Stimulated activated CD4-positive, alpha-beta T cell treated with anti-CD3 and anti-CD28 coated beads, Interleukin-15, amount 100 ng/mL, for 1 hour (primary cell): ENCODE measurements around the gene ANKS1A.
"Not testable (repeated sequence)": the region's sequence is repeated elsewhere in the genome, so short reads cannot be mapped to it uniquely, and the experiment has no call there.

ENCODE experiments used
- DNase-seq, 2 donors: peaks; one replicate each; pipeline ENCODE4 v3.0.0-alpha.2; 2020; ENCODE audit warnings: low read depth in 1 of 2, low spot score in 1 of 2

Gene ANKS1A

DNA sequence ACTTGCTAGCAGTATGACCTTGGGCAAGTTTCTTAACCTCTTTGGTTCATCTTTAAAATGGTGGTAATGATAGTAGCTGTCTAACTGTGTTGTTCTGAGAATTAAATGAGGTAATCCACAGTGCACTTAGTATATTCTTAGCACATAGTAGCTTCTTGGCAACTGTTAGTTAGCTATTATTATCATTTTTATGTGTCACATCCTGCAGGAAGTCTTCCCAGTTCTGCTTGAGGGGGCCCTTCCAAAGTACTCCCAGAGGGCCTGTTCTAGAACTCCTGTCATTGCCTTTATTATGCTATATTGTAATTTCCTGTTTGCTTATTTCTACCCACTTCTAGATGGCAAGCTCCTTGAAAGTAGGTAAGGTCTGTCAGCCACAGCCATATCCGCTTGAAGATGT is 30.6 kb downstream of the ANKS1A start:
- DNase-seq, result no peak

- no peak for DNase-seq
Observed at GRCh38 chr6:34920097-34920496, 31.0 kb downstream of the ANKS1A start.

DNA sequence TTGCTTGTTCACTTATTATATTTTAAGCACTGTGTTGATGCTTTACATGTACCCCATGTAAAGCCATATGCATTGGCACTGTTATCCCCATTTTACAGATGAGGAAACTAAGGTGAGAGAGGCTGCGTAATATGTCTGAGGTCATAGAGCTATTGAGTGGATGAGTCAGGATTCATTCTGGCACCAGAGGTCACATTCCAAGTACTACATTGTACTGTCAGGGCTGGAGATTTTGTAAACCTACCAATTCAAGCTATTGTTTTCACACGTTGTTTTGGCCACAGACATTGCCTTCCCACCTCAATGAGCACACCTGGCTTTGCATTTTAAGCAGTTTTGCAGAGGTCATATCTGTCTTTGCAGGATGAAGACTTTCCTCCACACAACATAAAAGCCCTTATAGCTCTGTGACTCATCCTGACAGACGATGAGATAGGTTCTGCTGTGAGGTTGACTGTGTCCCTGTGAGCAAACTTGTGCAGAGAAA is 33.2 kb downstream of the ANKS1A start:
- no peak for DNase-seq

- DNase-seq, result no peak
Observed at GRCh38 chr6:34924831-34925625, 36.0 kb downstream of the ANKS1A start.

DNA sequence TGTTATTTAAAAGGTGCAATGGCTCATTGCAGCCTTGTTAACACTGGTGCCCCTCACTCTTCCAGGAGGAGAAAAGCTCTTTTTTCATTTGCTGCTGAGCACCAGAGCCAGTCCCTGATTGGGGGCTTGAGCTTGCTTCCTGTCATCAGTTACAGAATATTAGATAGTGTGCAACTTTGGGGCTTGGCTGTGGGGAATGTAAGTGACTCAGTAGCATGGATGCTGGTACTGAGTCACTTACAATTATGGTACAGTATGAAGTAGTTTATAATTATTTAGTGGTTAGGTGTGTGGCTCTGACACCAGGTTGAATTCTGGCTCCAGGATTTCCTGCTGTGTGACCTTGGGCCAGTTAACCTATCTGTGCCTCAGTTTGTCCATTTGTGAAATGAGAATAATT is 37.6 kb downstream of the ANKS1A start:
- DNase-seq, result no peak

GRCh38 chr6:34928220-34928619 is 39.2 kb downstream of the ANKS1A start:
- no peak for DNase-seq

DNA sequence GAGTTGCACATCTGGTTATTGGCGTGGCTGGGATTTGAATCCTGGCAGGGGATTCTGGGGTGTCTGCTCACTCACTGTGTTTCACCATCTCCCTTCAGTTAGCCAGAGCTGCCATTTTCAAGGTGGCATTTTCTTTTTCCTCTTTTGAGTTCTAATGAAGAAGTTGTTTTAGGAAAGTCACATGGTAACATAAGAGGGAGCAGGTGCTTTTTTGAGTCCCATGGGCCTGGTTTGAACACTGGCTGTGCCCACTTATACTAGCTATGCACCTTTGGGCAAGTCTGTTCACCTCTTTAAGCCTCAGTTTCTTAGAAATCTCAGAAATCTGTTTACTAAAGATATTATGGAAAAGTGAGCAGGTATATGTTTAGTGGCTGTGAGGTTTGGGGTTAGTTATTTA is 39.6 kb downstream of the ANKS1A start:
- no peak for DNase-seq

DNA sequence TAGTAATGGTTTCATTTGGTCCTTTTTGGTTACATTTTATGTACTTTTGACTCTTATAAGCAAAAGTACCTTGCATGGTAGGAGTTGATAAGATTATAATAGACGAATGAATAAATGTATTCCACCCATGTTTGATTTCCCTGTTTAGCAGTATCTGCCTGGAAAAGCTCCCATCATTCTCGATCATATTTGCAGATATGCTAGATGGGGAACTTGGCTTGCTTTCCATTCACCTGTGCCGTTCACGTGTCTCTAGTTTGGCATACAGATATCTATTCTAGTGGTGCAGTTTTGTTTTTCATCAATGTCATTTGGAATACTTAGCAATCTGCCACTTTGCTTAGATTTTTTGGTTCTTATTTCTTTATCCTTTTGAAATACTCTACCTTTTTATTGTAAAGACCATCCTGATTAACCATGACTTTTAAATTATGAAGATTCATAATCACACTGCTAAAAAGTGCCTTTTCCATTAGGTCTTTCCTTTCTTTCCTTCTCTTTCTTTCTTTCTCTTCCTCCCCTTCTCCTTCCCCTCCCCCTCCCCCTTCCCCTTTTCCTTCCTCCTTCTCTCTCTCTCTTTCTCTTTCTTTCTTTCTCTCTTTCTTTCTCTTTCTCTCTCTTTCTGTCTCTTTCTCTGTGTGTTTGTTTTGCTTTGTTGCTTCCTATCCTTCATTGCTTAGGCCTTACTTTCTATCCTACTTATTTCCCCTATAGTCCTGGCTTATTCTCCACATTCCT is 40.4 kb downstream of the ANKS1A start:
- no peak for DNase-seq

GRCh38 chr6:34930221-34930620 is 41.2 kb downstream of the ANKS1A start:
- no peak for DNase-seq

- DNase-seq, result not testable (repeated sequence)
Observed at GRCh38 chr6:34932202-34932601, 43.1 kb downstream of the ANKS1A start.

DNA sequence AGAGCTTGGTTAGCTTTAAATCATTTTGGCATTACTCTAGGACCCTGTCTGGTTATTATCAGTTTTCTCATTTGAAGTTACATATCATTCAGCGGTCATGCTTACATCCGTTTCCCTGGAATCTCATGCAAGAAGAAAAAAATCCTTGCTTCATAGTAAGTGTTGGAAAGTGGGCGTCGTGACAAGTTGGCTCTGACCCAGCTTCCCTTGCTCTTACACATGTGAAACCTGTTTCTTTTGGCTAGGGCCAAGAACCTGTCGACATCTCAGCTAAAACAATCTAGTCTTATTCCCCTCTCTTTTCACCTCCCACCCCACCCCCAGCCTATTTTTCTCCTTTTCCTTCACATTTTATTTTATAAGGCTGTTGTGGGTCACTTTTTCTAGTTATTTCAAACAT is 45.5 kb downstream of the ANKS1A start:
- DNase-seq, result no peak

DNA sequence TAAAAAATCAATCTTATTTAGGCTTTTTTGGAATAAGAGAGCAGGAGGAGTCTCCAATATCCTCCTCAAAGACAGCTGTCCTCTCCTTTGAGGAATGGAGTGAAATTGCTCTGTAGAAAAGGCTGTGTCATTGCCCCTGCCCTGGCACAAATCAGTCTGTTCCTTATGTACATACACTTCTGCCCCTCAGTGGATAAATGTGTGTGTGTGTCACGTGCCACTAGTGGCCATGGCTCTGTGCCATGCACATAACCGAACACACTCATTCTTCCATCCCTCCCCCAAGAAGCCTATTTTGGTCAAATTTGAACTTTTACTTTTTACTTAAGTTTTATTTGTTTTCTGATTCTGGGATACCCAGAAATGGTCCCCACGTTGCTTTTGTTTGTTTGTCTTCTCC is 49.2 kb downstream of the ANKS1A start:
- DNase-seq, result no peak

GRCh38 chr6:34940030-34940434 is 51.0 kb downstream of the ANKS1A start:
- DNase-seq, result no peak

DNA sequence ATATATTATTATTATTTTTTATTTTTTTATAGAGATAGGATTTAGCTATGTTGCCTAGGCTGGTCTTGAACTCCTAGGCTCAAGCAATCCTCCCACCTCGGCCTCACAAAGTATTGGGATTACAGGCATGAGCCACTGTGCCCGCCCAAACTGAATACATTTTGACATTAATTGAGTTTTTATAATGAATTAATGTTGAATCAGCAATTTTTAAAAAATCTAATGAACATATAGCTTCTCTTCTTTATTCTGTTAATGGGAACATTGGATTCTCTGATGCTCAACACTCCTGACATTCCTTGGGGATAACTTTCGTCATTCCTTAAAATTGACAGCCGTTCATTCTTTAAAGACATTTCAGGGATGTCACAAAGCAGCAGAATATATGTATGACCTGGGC is 52.4 kb downstream of the ANKS1A start:
- no peak for DNase-seq

- no peak for DNase-seq
Observed at GRCh38 chr6:34945317-34945716, 56.3 kb downstream of the ANKS1A start.

DNA sequence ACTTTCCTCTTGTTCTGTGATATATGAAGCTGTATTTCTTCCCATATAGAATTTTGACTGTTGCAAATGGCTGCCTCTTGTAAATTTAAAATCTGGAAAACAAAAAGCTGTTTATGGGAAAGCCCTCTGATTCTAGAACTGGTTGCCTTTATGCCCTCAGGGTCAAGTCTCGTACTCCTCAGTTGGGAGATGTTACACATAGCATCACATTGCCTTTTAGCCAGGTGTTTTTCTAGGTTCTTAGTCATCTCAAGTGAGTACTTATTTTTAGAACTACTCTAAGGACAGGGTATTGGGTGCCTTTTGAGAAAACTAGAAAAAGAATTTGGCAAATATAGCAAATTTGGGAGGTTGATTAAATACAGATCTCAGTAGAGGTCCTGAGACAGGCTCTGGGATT is 58.5 kb downstream of the ANKS1A start:
- no peak for DNase-seq

DNA sequence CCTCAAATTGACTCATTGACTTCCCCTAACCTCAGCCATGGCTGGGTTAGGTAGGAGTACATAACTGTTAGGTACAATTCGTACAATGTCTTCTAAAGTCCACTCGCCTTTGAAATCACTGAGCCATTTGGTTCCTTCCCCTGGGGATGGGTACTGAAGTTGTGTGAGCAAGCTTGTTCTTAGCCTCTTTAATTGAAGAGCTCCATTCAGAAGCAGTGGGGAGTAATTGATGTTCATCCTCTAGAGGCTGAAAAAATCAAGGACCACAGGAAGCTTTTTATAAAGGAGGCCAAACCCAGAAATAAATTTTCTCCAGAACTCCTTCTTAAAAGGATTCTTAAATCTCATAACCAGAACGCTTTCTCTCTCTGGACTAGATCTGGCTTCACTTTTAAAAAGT is 60.6 kb downstream of the ANKS1A start:
- DNase-seq, result no peak

- no peak for DNase-seq
Observed at GRCh38 chr6:34950849-34951248, 61.8 kb downstream of the ANKS1A start.

- no peak for DNase-seq
Observed at GRCh38 chr6:34951731-34952130, 62.7 kb downstream of the ANKS1A start.

GRCh38 chr6:34953061-34954025 is 64.3 kb downstream of the ANKS1A start:
- no peak for DNase-seq

- DNase-seq, result no peak
Observed at GRCh38 chr6:34955442-34955841, 66.4 kb downstream of the ANKS1A start.
